Right lobe of liver (tissue), 4 donors: Measurements from ENCODE around the gene EHHADH.

Source experiments
- POLR2A ChIP-seq: fragments of 450-650 bp; IDR thresholded peaks from one replicate; pipeline ENCODE4 v1.6.1; 2017; ENCODE audit warnings: antibody characterized with exemption, mild to moderate bottlenecking
- TF ChIP-seq, protein P1 (sequence below), 4 donors: fragments of 200-600 bp in 3 of 4; fragments of 450-650 bp in 1 of 4; IDR thresholded peaks; one replicate each; pipeline versions ENCODE4 v1.5.1 to v1.8.0; 2016 to 2022; ENCODE audit warnings: antibody characterized with exemption in 4 of 4, mild to moderate bottlenecking in 2 of 4
- donor health status: DM: no; HTN: no; CAD: no.
- donor health status: DM: no; HTN: no; CAD: no.
- donor health status: DM: no; HTN: yes; CAD: no.

DNA sequence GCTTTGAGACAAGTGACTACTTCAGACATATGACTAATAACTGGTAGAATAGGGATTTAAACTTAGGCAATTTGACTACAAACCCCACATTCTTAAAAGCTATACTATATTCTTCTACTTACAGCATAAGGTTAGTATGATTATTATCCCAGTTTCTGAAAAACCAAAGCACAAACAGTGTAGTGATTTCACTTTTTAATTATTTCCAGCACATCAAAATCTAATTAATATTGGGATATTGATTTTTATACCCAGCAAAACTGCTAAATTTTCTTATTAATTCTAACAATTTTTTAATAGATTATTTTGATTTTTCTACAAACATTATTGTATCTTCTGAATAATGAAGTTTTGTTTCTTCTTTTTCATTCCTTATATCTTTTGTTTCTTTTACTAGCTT is 16.9 kb downstream of the EHHADH start:
- TF ChIP-seq POLR2A, result no peak
- TF ChIP-seq, protein P1, sequence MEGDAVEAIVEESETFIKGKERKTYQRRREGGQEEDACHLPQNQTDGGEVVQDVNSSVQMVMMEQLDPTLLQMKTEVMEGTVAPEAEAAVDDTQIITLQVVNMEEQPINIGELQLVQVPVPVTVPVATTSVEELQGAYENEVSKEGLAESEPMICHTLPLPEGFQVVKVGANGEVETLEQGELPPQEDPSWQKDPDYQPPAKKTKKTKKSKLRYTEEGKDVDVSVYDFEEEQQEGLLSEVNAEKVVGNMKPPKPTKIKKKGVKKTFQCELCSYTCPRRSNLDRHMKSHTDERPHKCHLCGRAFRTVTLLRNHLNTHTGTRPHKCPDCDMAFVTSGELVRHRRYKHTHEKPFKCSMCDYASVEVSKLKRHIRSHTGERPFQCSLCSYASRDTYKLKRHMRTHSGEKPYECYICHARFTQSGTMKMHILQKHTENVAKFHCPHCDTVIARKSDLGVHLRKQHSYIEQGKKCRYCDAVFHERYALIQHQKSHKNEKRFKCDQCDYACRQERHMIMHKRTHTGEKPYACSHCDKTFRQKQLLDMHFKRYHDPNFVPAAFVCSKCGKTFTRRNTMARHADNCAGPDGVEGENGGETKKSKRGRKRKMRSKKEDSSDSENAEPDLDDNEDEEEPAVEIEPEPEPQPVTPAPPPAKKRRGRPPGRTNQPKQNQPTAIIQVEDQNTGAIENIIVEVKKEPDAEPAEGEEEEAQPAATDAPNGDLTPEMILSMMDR (IDR thresholded peaks at IDR 0.05), result no peak
